ENCODE data around the gene SLC15A3. TPM values are rescaled to one million over a fixed set of nuclear protein-coding genes. Genes with fewer than 3 reads are reported as not detected.

SLC15A3 gene
- total and polyA plus RNA-seq, 2 experiments from 2014 or later, result 14.2 to 15.8 TPM

GRCh38 chr11:60973699-60974098 is 21.7 kb upstream of the SLC15A3 start (continued):
- TF ChIP-seq CTCF (conservative IDR thresholded peaks at IDR 0.05; ENCODE audit: low read depth in 2 of 2), result no peak

GRCh38 chr11:60972182-60973030 is 20.4 kb upstream of the SLC15A3 start:
- no peak for ATAC-seq
- TF ChIP-seq CTCF (conservative IDR thresholded peaks at IDR 0.05; ENCODE audit: low read depth in 2 of 2), result no peak
- TF ChIP-seq ZNF331 (CRISPR knock-in tag; IDR thresholded peaks at IDR 0.05; ENCODE audit: low read depth), result no peak
- TF ChIP-seq ZNF462 (CRISPR knock-in tag; IDR thresholded peaks at IDR 0.05), result no peak
- no peak for TF ChIP-seq ZNF114 (CRISPR knock-in tag; IDR thresholded peaks at IDR 0.05)
- TF ChIP-seq NANOG (IDR thresholded peaks at IDR 0.05; ENCODE audit: borderline replicate concordance), result no peak
- no peak for TF ChIP-seq POLR2AphosphoS5 (IDR thresholded peaks at IDR 0.05; ENCODE audit: low read depth)
- no peak overlapping the region for H3K27ac Mint-ChIP-seq

More at GRCh38 chr11:60972182-60973030, 20.4 kb upstream of the SLC15A3 start:
- H3K79me2 ChIP-seq (replicated peaks; ENCODE audit: insufficient read depth), result no peaks in the 10 kb centered on the region
- DNase-seq (ENCODE audit: low spot score), result no peak
- no peak overlapping the region for H3K4me2 ChIP-seq
- H4K20me1 ChIP-seq (replicated peaks; ENCODE audit: insufficient read depth), result no peaks in the 10 kb centered on the region
- H3K36me3 ChIP-seq (ENCODE audit: insufficient read depth), result no peaks in the 10 kb centered on the region
- no peaks in the 10 kb centered on the region for H3K27me3 Mint-ChIP-seq (ENCODE audit: insufficient read depth, low read depth, poor library complexity)
- H3K27ac ChIP-seq (ENCODE audit: low read depth), result no peak overlapping the region
- no peaks in the 10 kb centered on the region for H3F3A ChIP-seq (replicated peaks; ENCODE audit: low read depth)
- no peak overlapping the region for H3K4me3 ChIP-seq
- H3K9me3 Mint-ChIP-seq, result peaks cover 18% of the 10 kb centered on the region
- H3K4me1 ChIP-seq (ENCODE audit: insufficient read depth), result no peaks in the 10 kb centered on the region
- no peak overlapping the region for H3K4me3 Mint-ChIP-seq
- H2AFZ ChIP-seq, result no peak overlapping the region
- H3K36me3 Mint-ChIP-seq (ENCODE audit: low read depth), result peaks cover 4% of the 10 kb centered on the region; the same call in 1 of the 3 replicates
- H3K27me3 ChIP-seq (ENCODE audit: insufficient read depth), result no peaks in the 10 kb centered on the region
- H3K9me2 ChIP-seq (ENCODE audit: insufficient read depth), result peaks cover 5% of the 10 kb centered on the region; the same call in 1 of the 2 replicates
- no peaks in the 10 kb centered on the region for H3K4me1 Mint-ChIP-seq
